ENCODE results near the gene HIF3A. TPM values are rescaled to one million over a fixed set of nuclear protein-coding genes. Genes with fewer than 3 reads are reported as not detected.
A peak's percentile ranks its signal among the peaks of the same experiment; 100 is the strongest.

The HIF3A gene
- total and polyA plus RNA-seq, 2 experiments from 2014 or later = 54.6 to 149 TPM

DNA sequence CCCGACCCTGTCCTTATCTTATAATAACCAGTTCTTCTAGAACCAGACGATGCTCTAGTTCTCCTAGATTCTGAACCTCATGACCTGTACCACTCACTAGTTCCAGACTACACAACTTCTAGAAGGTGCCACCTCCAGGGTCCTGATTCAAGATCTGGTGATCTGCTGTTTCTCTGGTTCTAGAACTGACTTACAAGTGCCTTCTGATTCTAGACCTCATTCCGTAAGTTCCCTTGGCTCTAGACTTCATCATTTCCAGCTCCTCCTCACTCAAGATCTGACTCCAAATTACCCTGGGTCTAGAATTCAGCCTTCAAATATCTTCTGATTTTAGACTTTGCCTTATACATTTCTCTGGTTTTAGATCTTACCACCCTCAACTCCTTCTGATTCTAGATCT is 45.1 kb downstream of the HIF3A start:
- no peak overlapping the region for H3K4me3 ChIP-seq
- no peaks in the 10 kb centered on the region for H3K9me3 ChIP-seq (ENCODE audit: low read depth)
- no peaks in the 10 kb centered on the region for H3K36me3 ChIP-seq (replicated peaks; ENCODE audit: insufficient read depth, low read depth)
- H3K79me2 ChIP-seq = no peaks in the 10 kb centered on the region
- H3K27me3 ChIP-seq = no peaks in the 10 kb centered on the region
- 84% methylated on average over 3 of the region's 3 CpGs for WGBS (ENCODE audit: low lambda C conversion rate, missing lambda C conversion rate)
- TF ChIP-seq EZH2phosphoT487 (IDR thresholded peaks at IDR 0.05; ENCODE audit: low read depth, severe bottlenecking, unreplicated experiment) (no peak), EZH2 (IDR thresholded peaks at IDR 0.05; ENCODE audit: borderline replicate concordance) (no peak), CTCF (IDR thresholded peaks at IDR 0.05; ENCODE audit: poor library complexity) (no peak)
- no peak overlapping the region for H3K4me2 ChIP-seq
- H3K4me1 ChIP-seq (ENCODE audit: insufficient read depth) = peaks cover 14% of the 10 kb centered on the region
- no peaks in the 10 kb centered on the region for H3K9me2 ChIP-seq (replicated peaks; ENCODE audit: insufficient read depth)
- no peak overlapping the region for H2AFZ ChIP-seq
- no peak overlapping the region for H3K27ac ChIP-seq
- no peak for DNase-seq (ENCODE audit: low spot score)
- H4K20me1 ChIP-seq (ENCODE audit: insufficient read depth, poor library complexity, severe bottlenecking) = no peaks in the 10 kb centered on the region

DNA sequence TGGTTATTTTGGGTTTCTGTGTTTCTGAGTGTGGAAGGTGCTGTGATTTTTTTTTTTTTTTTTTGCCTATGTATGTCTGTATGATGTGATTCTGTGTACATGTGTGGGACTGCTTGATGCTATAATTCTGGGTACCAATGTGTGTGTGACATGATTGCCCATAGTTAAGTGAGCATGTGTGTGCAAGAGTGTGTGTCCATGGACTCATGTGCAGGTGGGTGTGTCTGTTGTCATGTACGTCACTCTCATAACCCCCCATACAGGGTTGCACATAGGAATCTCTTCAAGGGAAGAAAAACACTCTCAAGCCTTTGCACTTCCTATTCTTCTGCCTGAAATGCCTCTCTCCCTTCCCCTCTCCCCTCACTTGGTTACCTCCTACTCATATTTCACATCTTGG is 47.5 kb downstream of the HIF3A start:
- TF ChIP-seq CTCF (IDR thresholded peaks at IDR 0.05; ENCODE audit: poor library complexity) (no peak), EZH2 (IDR thresholded peaks at IDR 0.05; ENCODE audit: borderline replicate concordance) (no peak), EZH2phosphoT487 (IDR thresholded peaks at IDR 0.05; ENCODE audit: low read depth, severe bottlenecking, unreplicated experiment) (no peak)
- Histone ChIP-seq H3K4me1 (ENCODE audit: insufficient read depth) (peaks cover 22% of the 10 kb centered on the region), H3K27ac (no peak overlapping the region), H3K9me3 (ENCODE audit: low read depth) (no peaks in the 10 kb centered on the region), H3K27me3 (no peaks in the 10 kb centered on the region), H3K4me2 (no peak overlapping the region), H3K79me2 (peaks cover 24% of the 10 kb centered on the region), H2AFZ (no peak overlapping the region), H3K36me3 (replicated peaks; ENCODE audit: insufficient read depth, low read depth) (no peaks in the 10 kb centered on the region), H4K20me1 (ENCODE audit: insufficient read depth, poor library complexity, severe bottlenecking) (peaks cover 4% of the 10 kb centered on the region), H3K4me3 (no peak overlapping the region), H3K9me2 (replicated peaks; ENCODE audit: insufficient read depth) (no peaks in the 10 kb centered on the region)
- no peak for DNase-seq (ENCODE audit: low spot score)
- 67% methylated on average over 1 of the region's 1 CpG for WGBS (ENCODE audit: low lambda C conversion rate, missing lambda C conversion rate)

- no peak overlapping the region for H3K4me3 ChIP-seq
- H2AFZ ChIP-seq = no peak overlapping the region
- 94% methylated on average over 5 of the region's 5 CpGs for WGBS (ENCODE audit: low lambda C conversion rate, missing lambda C conversion rate)
- TF ChIP-seq EZH2phosphoT487 (IDR thresholded peaks at IDR 0.05; ENCODE audit: low read depth, severe bottlenecking, unreplicated experiment) (no peak), EZH2 (IDR thresholded peaks at IDR 0.05; ENCODE audit: borderline replicate concordance) (no peak), CTCF (IDR thresholded peaks at IDR 0.05; ENCODE audit: poor library complexity) (no peak)
- DNase-seq (ENCODE audit: low spot score) = no peak
- H3K27me3 ChIP-seq = no peaks in the 10 kb centered on the region
- peaks cover 24% of the 10 kb centered on the region for H3K4me1 ChIP-seq (ENCODE audit: insufficient read depth)
- H4K20me1 ChIP-seq (ENCODE audit: insufficient read depth, poor library complexity, severe bottlenecking) = peaks cover 4% of the 10 kb centered on the region
- no peak overlapping the region for H3K4me2 ChIP-seq
- H3K9me2 ChIP-seq (replicated peaks; ENCODE audit: insufficient read depth) = no peaks in the 10 kb centered on the region
- H3K9me3 ChIP-seq (ENCODE audit: low read depth) = no peaks in the 10 kb centered on the region
- peaks cover 32% of the 10 kb centered on the region for H3K79me2 ChIP-seq
- H3K27ac ChIP-seq = peak overlapping the region; percentile 89
- no peaks in the 10 kb centered on the region for H3K36me3 ChIP-seq (replicated peaks; ENCODE audit: insufficient read depth, low read depth)
Measured at GRCh38 chr19:46345157-46345556, 48.3 kb downstream of the HIF3A start.

Measured in hepatocyte (in vitro differentiated cells).